ENCODE data around the gene ABCA4.

The ABCA4 gene

GRCh38 chr1:94115254-94115899 lies 5.6 kb downstream of the ABCA4 start:
- no peaks in the 10 kb centered on the region for H3K9me3 Mint-ChIP-seq
- peaks cover 4% of the 10 kb centered on the region for H3K27me3 Mint-ChIP-seq
- H3K36me3 Mint-ChIP-seq = no peaks in the 10 kb centered on the region
- no peak overlapping the region for H3K4me3 Mint-ChIP-seq
- no peak overlapping the region for H3K27ac Mint-ChIP-seq
- no peaks in the 10 kb centered on the region for H3K4me1 Mint-ChIP-seq

DNA sequence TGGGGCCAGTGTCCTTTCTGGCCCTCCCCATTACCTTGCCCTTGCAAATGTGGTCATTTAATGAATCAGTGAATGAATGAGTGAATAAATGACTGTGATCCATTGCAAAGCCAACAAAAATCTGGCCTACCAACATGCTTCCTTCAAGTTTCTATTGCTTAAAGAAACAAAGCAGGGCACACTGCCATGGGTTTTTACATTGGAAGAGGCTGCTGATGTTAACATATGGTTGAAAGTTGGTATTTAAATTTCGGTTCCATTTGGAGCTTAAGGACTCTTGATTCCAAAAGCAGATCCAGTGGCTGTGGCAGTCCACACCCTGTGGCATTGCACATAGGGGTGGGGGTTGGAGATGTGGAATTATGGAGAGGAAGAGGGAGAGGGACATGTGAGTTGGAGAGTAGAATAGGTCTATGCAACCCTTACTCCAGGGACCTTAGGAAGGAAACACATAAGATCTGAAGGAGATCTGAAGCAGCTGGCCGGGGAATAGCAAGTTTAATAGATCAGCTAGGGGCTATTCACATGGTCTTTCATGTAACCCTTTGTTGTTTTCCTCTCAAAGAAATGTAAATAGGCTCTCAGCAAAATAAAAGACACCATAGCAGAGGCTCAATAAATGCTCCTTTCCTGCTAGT lies 7.2 kb downstream of the ABCA4 start:
- peaks cover 2% of the 10 kb centered on the region for H3K27me3 Mint-ChIP-seq
- H3K4me1 Mint-ChIP-seq = no peaks in the 10 kb centered on the region
- no peak overlapping the region for H3K27ac Mint-ChIP-seq
- H3K9me3 Mint-ChIP-seq = no peaks in the 10 kb centered on the region
- H3K36me3 Mint-ChIP-seq = no peaks in the 10 kb centered on the region
- H3K4me3 Mint-ChIP-seq = no peak overlapping the region

GRCh38 chr1:94111879-94112278 lies 9.1 kb downstream of the ABCA4 start:
- no peaks in the 10 kb centered on the region for H3K9me3 Mint-ChIP-seq
- H3K4me3 Mint-ChIP-seq = no peak overlapping the region
- peaks cover 11% of the 10 kb centered on the region for H3K27me3 Mint-ChIP-seq
- H3K27ac Mint-ChIP-seq = no peak overlapping the region
- no peaks in the 10 kb centered on the region for H3K4me1 Mint-ChIP-seq
- H3K36me3 Mint-ChIP-seq = no peaks in the 10 kb centered on the region

DNA sequence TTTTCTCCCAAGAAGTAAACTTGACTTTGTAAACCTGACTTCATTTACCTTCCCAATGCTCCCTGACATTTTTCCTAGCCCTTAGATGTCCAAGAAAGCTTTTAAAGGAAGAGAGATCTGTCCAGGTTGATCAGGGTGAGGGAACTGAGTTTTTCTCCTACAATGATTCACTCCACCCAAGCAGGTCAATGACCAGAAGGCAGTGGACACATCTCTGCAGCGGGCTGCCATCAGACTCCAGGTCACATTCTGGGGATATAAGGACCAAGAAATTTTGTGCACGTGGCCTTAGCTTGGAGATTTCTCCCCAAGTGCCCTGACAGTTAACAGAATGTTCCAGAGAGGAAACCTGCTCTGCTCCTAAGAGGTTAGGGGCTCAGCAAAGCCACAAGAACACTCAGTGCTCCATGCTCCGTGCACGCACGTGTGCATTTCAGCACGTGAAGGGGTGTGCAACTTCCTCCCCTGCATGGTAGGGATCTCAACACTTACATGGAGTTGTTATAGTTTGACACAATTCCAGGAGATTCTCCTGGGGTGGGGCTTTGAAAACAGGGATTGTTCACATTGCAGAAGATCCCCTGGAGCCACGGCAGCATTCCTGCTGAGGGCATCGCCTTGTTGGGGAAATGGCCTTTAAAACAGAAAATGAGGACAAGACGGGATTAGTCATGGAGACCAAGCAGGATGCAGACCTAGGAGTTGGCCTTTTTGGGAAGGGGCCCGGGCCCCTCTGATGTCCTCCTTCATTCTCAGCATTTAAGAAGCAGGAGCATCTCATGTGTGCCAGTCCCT lies 9.8 kb downstream of the ABCA4 start:
- H3K36me3 Mint-ChIP-seq = no peaks in the 10 kb centered on the region
- H3K27me3 Mint-ChIP-seq = peaks cover 11% of the 10 kb centered on the region
- no peak overlapping the region for H3K4me3 Mint-ChIP-seq
- no peak overlapping the region for H3K27ac Mint-ChIP-seq
- H3K9me3 Mint-ChIP-seq = no peaks in the 10 kb centered on the region
- H3K4me1 Mint-ChIP-seq = no peaks in the 10 kb centered on the region

DNA sequence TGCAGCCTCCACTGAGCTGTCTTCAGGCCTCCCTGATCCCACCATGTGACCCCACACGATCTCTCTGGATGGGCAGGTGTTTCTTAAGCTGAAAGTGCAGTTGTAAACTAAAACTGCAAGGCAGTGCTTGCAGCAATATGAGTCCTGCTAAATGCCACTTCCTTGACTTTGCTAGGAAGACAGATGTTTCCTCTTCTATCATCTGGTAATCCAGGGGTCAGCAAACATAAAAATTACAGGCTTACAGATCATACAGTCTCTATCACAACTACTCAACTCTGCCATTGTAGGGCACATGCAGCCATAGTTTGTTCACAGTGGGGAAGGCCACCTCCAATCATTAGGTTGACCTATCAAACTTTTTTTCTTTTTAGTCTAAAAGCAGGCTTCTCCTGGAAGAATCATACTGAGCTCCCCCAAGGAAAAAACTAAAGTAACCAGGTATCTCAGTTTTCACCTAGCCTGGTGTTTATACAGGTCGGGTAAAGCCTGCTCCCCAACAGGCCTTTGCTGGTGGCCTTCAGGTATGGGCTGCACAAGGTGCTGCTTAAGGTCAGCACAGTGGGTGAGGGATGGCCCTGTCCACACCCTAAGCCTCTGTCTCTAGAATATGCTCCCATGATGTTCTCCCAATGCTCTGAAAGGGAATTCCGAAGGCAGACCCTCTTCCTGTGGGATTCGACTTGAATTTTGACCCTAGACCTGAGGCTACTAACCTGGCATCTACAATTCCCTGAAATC lies 10.8 kb downstream of the ABCA4 start:
- H3K36me3 Mint-ChIP-seq = no peaks in the 10 kb centered on the region
- no peaks in the 10 kb centered on the region for H3K9me3 Mint-ChIP-seq
- no peak overlapping the region for H3K27ac Mint-ChIP-seq
- no peaks in the 10 kb centered on the region for H3K4me1 Mint-ChIP-seq
- H3K27me3 Mint-ChIP-seq = peaks cover 11% of the 10 kb centered on the region
- H3K4me3 Mint-ChIP-seq = no peak overlapping the region

DNA sequence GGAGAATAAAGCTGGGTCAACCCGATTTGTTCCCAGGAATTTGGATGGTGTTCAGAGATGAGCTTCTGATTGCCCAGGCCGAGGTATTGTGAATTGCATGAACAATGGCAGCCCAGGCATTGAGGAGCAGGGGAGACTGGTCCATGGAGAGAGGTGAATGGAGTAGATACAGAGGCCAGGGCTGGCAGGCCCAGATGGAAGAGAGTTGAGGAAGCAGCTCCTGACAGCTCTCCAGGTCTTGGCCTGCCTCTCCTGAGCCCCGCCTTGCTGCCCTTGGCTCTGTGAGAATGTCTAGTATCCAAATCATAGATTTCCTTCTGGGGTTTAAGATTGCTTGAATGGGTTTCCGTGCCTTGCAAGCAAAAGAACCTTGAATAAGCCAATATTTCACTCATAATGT lies 11.5 kb downstream of the ABCA4 start:
- Mint-ChIP-seq H3K4me3 (no peak overlapping the region), H3K9me3 (no peaks in the 10 kb centered on the region), H3K27me3 (peaks cover 15% of the 10 kb centered on the region), H3K36me3 (no peaks in the 10 kb centered on the region), H3K27ac (no peak overlapping the region), H3K4me1 (no peaks in the 10 kb centered on the region)

- Mint-ChIP-seq H3K4me3 (no peak overlapping the region), H3K27ac (no peak overlapping the region), H3K36me3 (no peaks in the 10 kb centered on the region), H3K4me1 (no peaks in the 10 kb centered on the region), H3K27me3 (peaks cover 16% of the 10 kb centered on the region), H3K9me3 (no peaks in the 10 kb centered on the region)
Measured at GRCh38 chr1:94107141-94107540, 13.8 kb downstream of the ABCA4 start.

DNA sequence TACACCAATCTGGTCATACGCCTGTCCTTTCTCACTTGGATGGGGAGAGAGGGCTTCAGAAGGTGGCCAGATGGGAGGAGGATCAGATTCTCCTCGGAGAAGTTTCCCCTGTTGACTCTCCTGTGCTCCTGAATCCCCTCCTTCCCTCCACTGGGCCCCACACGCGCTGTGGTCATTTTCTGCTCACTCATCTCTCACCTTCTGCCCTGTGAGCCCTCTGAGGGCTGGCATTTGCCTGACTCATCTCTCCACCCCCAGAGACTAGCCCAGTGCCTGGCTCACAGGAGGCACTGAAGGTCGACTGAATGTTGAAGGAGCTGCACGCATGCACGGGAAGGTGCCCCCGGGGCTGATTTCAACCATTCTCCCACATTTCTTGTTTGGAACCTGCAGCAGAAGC lies 14.2 kb downstream of the ABCA4 start:
- no peaks in the 10 kb centered on the region for H3K9me3 Mint-ChIP-seq
- no peaks in the 10 kb centered on the region for H3K4me1 Mint-ChIP-seq
- H3K4me3 Mint-ChIP-seq = no peak overlapping the region
- no peak overlapping the region for H3K27ac Mint-ChIP-seq
- H3K36me3 Mint-ChIP-seq = no peaks in the 10 kb centered on the region
- H3K27me3 Mint-ChIP-seq = peaks cover 18% of the 10 kb centered on the region

- H3K4me1 Mint-ChIP-seq = no peaks in the 10 kb centered on the region
- H3K4me3 Mint-ChIP-seq = no peak overlapping the region
- no peaks in the 10 kb centered on the region for H3K36me3 Mint-ChIP-seq
- H3K9me3 Mint-ChIP-seq = no peaks in the 10 kb centered on the region
- H3K27ac Mint-ChIP-seq = no peak overlapping the region
- peaks cover 18% of the 10 kb centered on the region for H3K27me3 Mint-ChIP-seq
Measured at GRCh38 chr1:94105957-94106529, 14.9 kb downstream of the ABCA4 start.

GRCh38 chr1:94105581-94105952 lies 15.4 kb downstream of the ABCA4 start:
- no peaks in the 10 kb centered on the region for H3K36me3 Mint-ChIP-seq
- peaks cover 16% of the 10 kb centered on the region for H3K27me3 Mint-ChIP-seq
- H3K9me3 Mint-ChIP-seq = no peaks in the 10 kb centered on the region
- no peak overlapping the region for H3K27ac Mint-ChIP-seq
- no peaks in the 10 kb centered on the region for H3K4me1 Mint-ChIP-seq
- H3K4me3 Mint-ChIP-seq = no peak overlapping the region

- H3K4me3 Mint-ChIP-seq = no peak overlapping the region
- H3K27ac Mint-ChIP-seq = no peak overlapping the region
Measured at GRCh38 chr1:94104776-94105580, 16.0 kb downstream of the ABCA4 start.

DNA sequence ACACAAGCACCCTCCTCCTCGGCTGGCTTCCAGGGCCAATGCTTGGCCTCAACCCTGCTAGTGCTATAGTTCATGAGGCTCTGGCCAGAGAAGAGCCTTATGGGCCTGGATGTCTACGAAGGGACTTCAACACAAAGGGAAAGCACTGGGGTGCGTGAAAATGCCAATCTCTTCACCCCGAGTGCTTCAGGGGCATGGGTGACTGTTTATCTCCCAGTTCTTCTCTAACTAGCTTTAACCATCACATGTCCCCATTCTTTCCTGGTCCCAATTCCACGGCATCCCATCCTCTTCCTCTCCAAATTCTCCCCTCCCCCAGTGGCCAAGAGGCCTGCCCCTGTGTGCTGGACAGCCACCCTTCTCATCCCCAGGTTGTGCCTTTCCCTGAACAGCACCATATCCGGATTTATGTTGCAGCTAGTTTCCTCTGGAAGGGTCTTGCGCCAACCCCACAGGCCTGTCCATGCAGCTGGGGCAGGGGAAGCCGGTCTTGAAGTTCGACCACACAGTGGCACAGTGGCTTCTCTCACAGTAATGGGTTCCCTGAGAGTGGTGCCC lies 16.7 kb downstream of the ABCA4 start:
- Mint-ChIP-seq H3K4me3 (no peak overlapping the region), H3K27me3 (peaks cover 16% of the 10 kb centered on the region), H3K36me3 (no peaks in the 10 kb centered on the region), H3K27ac (no peak overlapping the region), H3K4me1 (no peaks in the 10 kb centered on the region), H3K9me3 (no peaks in the 10 kb centered on the region)

More at GRCh38 chr1:94104776-94105580, 16.0 kb downstream of the ABCA4 start:
- H3K4me1 Mint-ChIP-seq = no peaks in the 10 kb centered on the region
- no peaks in the 10 kb centered on the region for H3K9me3 Mint-ChIP-seq
- H3K27me3 Mint-ChIP-seq = peaks cover 16% of the 10 kb centered on the region
- H3K36me3 Mint-ChIP-seq = no peaks in the 10 kb centered on the region

- no peak overlapping the region for H3K27ac Mint-ChIP-seq
- H3K27me3 Mint-ChIP-seq = peaks cover 16% of the 10 kb centered on the region
- no peaks in the 10 kb centered on the region for H3K9me3 Mint-ChIP-seq
- no peaks in the 10 kb centered on the region for H3K36me3 Mint-ChIP-seq
- no peak overlapping the region for H3K4me3 Mint-ChIP-seq
- H3K4me1 Mint-ChIP-seq = no peaks in the 10 kb centered on the region
Measured at GRCh38 chr1:94103608-94104007, 17.3 kb downstream of the ABCA4 start.

GRCh38 chr1:94101613-94102525 lies 19.1 kb downstream of the ABCA4 start:
- Mint-ChIP-seq H3K4me3 (no peak overlapping the region), H3K9me3 (no peaks in the 10 kb centered on the region), H3K4me1 (no peaks in the 10 kb centered on the region), H3K27ac (no peak overlapping the region), H3K36me3 (no peaks in the 10 kb centered on the region), H3K27me3 (peaks cover 8% of the 10 kb centered on the region)

Measured in activated naive CD4-positive, alpha-beta T cell treated with anti-CD3 and anti-CD28 coated beads, Interleukin-2, amount 50 U/mL, for 24 hours (primary cell).